ENCODE data around the gene CNTN4. TPM values are rescaled to one million over a fixed set of nuclear protein-coding genes. Genes with fewer than 3 reads are reported as not detected.

Gene CNTN4
- total RNA-seq, 6 experiments from 2014 or later, result 1.5 to 3.9 (median 1.7) TPM

- DNase-seq, result no peak
- no peaks in the 10 kb centered on the region for H3K27me3 ChIP-seq
- H3K4me1 ChIP-seq, result no peaks in the 10 kb centered on the region
- no peak overlapping the region for H3K4me3 ChIP-seq
- 58% methylated on average over 4 of the region's 4 CpGs for WGBS (ENCODE audit: insufficient coverage, low coverage, low lambda C conversion rate, missing lambda C conversion rate)
- no peaks in the 10 kb centered on the region for H3K9me3 ChIP-seq
- peak in 2 of 4 donors; percentile 52 to 73 for ATAC-seq
- H3K36me3 ChIP-seq, result no peaks in the 10 kb centered on the region
- no peak overlapping the region for H3K27ac ChIP-seq
- intact Hi-C loops (cut with DNase I), result no loop called here
- no peak for TF ChIP-seq CTCF (IDR thresholded peaks at IDR 0.05)
- TF ChIP-seq POLR2A (IDR thresholded peaks at IDR 0.05), result no peak
Observed at GRCh38 chr3:3013317-3014052, 914.8 kb downstream of the CNTN4 start.

- Histone ChIP-seq H3K36me3 (no peaks in the 10 kb centered on the region), H3K27ac (no peak overlapping the region), H3K27me3 (no peaks in the 10 kb centered on the region), H3K9me3 (no peaks in the 10 kb centered on the region), H3K4me3 (no peak overlapping the region), H3K4me1 (no peaks in the 10 kb centered on the region)
- DNase-seq, result no peak
- peak; percentile 88 to 96 (median 94) for ATAC-seq
- no peak for TF ChIP-seq POLR2A (IDR thresholded peaks at IDR 0.05)
- peak; percentile 54 to 70 (median 61) for TF ChIP-seq CTCF (IDR thresholded peaks at IDR 0.05)
- 18% methylated on average over 5 of the region's 5 CpGs for WGBS (ENCODE audit: insufficient coverage, low coverage, low lambda C conversion rate, missing lambda C conversion rate)
- intact Hi-C loops (cut with DNase I), result no loop called here
Observed at GRCh38 chr3:3015185-3016089, 916.8 kb downstream of the CNTN4 start.

- Histone ChIP-seq H3K27me3 (no peaks in the 10 kb centered on the region), H3K27ac (no peak overlapping the region), H3K9me3 (no peaks in the 10 kb centered on the region), H3K4me1 (no peaks in the 10 kb centered on the region), H3K4me3 (no peak overlapping the region), H3K36me3 (no peaks in the 10 kb centered on the region)
- ATAC-seq (no peak), DNase-seq (no peak)
- 36% methylated on average over 4 of the region's 4 CpGs for WGBS (ENCODE audit: insufficient coverage, low coverage, low lambda C conversion rate, missing lambda C conversion rate)
- no peak for TF ChIP-seq CTCF (IDR thresholded peaks at IDR 0.05)
- no peak for TF ChIP-seq POLR2A (IDR thresholded peaks at IDR 0.05)
- intact Hi-C loops (cut with DNase I), result no loop called here
Observed at GRCh38 chr3:3016226-3016625, 917.6 kb downstream of the CNTN4 start.

- Histone ChIP-seq H3K27me3 (no peaks in the 10 kb centered on the region), H3K9me3 (no peaks in the 10 kb centered on the region), H3K4me3 (no peak overlapping the region), H3K36me3 (no peaks in the 10 kb centered on the region), H3K27ac (no peak overlapping the region), H3K4me1 (no peaks in the 10 kb centered on the region)
- no peak for ATAC-seq
- no peak for DNase-seq
- intact Hi-C loops (cut with DNase I), result no loop called here
- WGBS (ENCODE audit: insufficient coverage, low coverage, low lambda C conversion rate, missing lambda C conversion rate), result 75% methylated on average over 7 of the region's 7 CpGs
- TF ChIP-seq CTCF (IDR thresholded peaks at IDR 0.05), result no peak
- TF ChIP-seq POLR2A (IDR thresholded peaks at IDR 0.05), result no peak
Observed at GRCh38 chr3:3020209-3020608, 921.5 kb downstream of the CNTN4 start.

Data from right lobe of liver (tissue), 6 donors.